OCI-LY3 (cell line): Measurements from ENCODE around the gene CCSER1.

Experiments used
- H2AFZ ChIP-seq: fragments of 200-600, 300-600 bp; shearing (Covaris generic); 2 replicates; pipeline ENCODE4 v1.6.0; 2014; ENCODE audit warnings: antibody characterized with exemption, low read depth, low read length
- H3K27ac ChIP-seq: fragments of 200-600, 300-600 bp; sonication (generic); 2 replicates; pipeline ENCODE4 v1.5.1; 2014; ENCODE audit warnings: mild to moderate bottlenecking, low read length, moderate library complexity, mixed read lengths
- H3K27me3 ChIP-seq: fragments of 200-600, 300-600 bp; sonication (generic); 2 replicates; pipeline ENCODE4 v1.6.1; 2014; ENCODE audit warnings: low read depth, low read length, mixed read lengths
- H3K36me3 ChIP-seq: fragments of 200-600, 300-600 bp; sonication (generic); replicated peaks from 2 replicates; pipeline ENCODE3; 2014; ENCODE audit warnings: low read depth, low read length, mixed read lengths
- H3K4me1 ChIP-seq: fragments of 300-600, 200-600 bp; sonication (generic); 2 replicates; pipeline ENCODE4 v1.6.1; 2014; ENCODE audit warnings: low read length, mixed read lengths
- H3K4me2 ChIP-seq: fragments of 200-600, 300-600 bp; sonication (generic); 2 replicates; pipeline ENCODE4 v1.6.1; 2014; ENCODE audit warnings: low read length, mixed read lengths
- H3K4me3 ChIP-seq: fragments of 300-600, 200-600 bp; sonication (generic); 2 replicates; pipeline ENCODE4 v1.5.1; 2014; ENCODE audit warnings: antibody characterized with exemption, mild to moderate bottlenecking, low read length, moderate library complexity
- H3K79me2 ChIP-seq: fragments of 300-600, 200-600 bp; shearing (Covaris generic); 2 replicates; pipeline ENCODE4 v1.6.1; 2014; ENCODE audit warnings: mild to moderate bottlenecking, low read length, mixed read lengths
- H3K9ac ChIP-seq: fragments of 300-600, 200-600 bp; shearing (Covaris generic); 2 replicates; pipeline ENCODE4 v1.6.0; 2014; ENCODE audit warnings: mild to moderate bottlenecking, low read length, moderate library complexity
- H3K9me3 ChIP-seq: fragments of 200-600, 300-600 bp; shearing (Covaris generic); 2 replicates; pipeline ENCODE4 v1.6.1; 2014; ENCODE audit warnings: low read length, mixed read lengths; ENCODE audit not compliant: insufficient read depth
- H4K20me1 ChIP-seq: fragments of 200-600, 300-600 bp; sonication (generic); 2 replicates; pipeline ENCODE4 v1.6.1; 2016; ENCODE audit warnings: low read length, mixed read lengths; ENCODE audit not compliant: insufficient read depth
- CTCF ChIP-seq: fragments of 200-600, 300-600 bp; sonication (generic); IDR thresholded peaks from 2 replicates; pipeline ENCODE4 v1.5.1; 2014; ENCODE audit warnings: antibody characterized with exemption, low read length, low read depth
- EZH2phosphoT487 ChIP-seq: fragments of 200-600 bp; shearing (Covaris generic); IDR thresholded peaks from 2 replicates; pipeline ENCODE4 v1.6.1; 2018; ENCODE audit warnings: antibody characterized with exemption, mixed run types, low read depth

CCSER1 gene

GRCh38 chr4:90745176-90745575 lies 618.0 kb downstream of the CCSER1 start:
- TF ChIP-seq EZH2phosphoT487 = no peak
- TF ChIP-seq CTCF = no peak
- Histone ChIP-seq H3K36me3 (no peaks in the 10 kb centered on the region), H3K4me3 (no peak overlapping the region), H3K79me2 (no peaks in the 10 kb centered on the region), H4K20me1 (no peaks in the 10 kb centered on the region), H3K4me2 (no peak overlapping the region), H2AFZ (no peak overlapping the region), H3K9ac (no peak overlapping the region), H3K27ac (no peak overlapping the region), H3K4me1 (no peaks in the 10 kb centered on the region), H3K9me3 (no peaks in the 10 kb centered on the region), H3K27me3 (no peaks in the 10 kb centered on the region)

GRCh38 chr4:90753068-90753467 lies 625.9 kb downstream of the CCSER1 start:
- H3K27me3 ChIP-seq = no peaks in the 10 kb centered on the region
- no peaks in the 10 kb centered on the region for H3K9me3 ChIP-seq
- no peak overlapping the region for H3K4me3 ChIP-seq
- H3K4me2 ChIP-seq = no peak overlapping the region
- H3K79me2 ChIP-seq = no peaks in the 10 kb centered on the region
- TF ChIP-seq EZH2phosphoT487 = no peak
- TF ChIP-seq CTCF = no peak
- no peak overlapping the region for H2AFZ ChIP-seq
- H4K20me1 ChIP-seq = no peaks in the 10 kb centered on the region
- no peak overlapping the region for H3K9ac ChIP-seq
- H3K4me1 ChIP-seq = no peaks in the 10 kb centered on the region
- no peaks in the 10 kb centered on the region for H3K36me3 ChIP-seq
- no peak overlapping the region for H3K27ac ChIP-seq

GRCh38 chr4:90757534-90758060 lies 630.4 kb downstream of the CCSER1 start:
- Histone ChIP-seq H3K36me3 (no peaks in the 10 kb centered on the region), H3K79me2 (no peaks in the 10 kb centered on the region), H3K27ac (no peak overlapping the region), H3K4me1 (no peaks in the 10 kb centered on the region), H4K20me1 (no peaks in the 10 kb centered on the region), H3K9ac (no peak overlapping the region), H3K4me3 (no peak overlapping the region), H3K4me2 (no peak overlapping the region), H3K27me3 (no peaks in the 10 kb centered on the region), H3K9me3 (no peaks in the 10 kb centered on the region), H2AFZ (no peak overlapping the region)
- TF ChIP-seq CTCF (no peak), EZH2phosphoT487 (no peak)

- H3K4me3 ChIP-seq = no peak overlapping the region
- no peak overlapping the region for H2AFZ ChIP-seq
- H3K4me2 ChIP-seq = no peak overlapping the region
- no peaks in the 10 kb centered on the region for H3K27me3 ChIP-seq
- no peak for TF ChIP-seq CTCF
- no peak for TF ChIP-seq EZH2phosphoT487
- no peaks in the 10 kb centered on the region for H3K4me1 ChIP-seq
- H3K36me3 ChIP-seq = no peaks in the 10 kb centered on the region
- no peaks in the 10 kb centered on the region for H4K20me1 ChIP-seq
- H3K9me3 ChIP-seq = no peaks in the 10 kb centered on the region
- H3K79me2 ChIP-seq = no peaks in the 10 kb centered on the region
- H3K27ac ChIP-seq = no peak overlapping the region
- H3K9ac ChIP-seq = no peak overlapping the region
These were observed 632.9 kb downstream of the CCSER1 start for GRCh38 chr4:90760059-90760458.
